Osteoblast (primary cell): ENCODE data around the gene LRP1B. TPM values are rescaled to one million over a fixed set of nuclear protein-coding genes. Genes with fewer than 3 reads are reported as not detected.

Source experiments
- DNase-seq: peaks from one replicate; pipeline ENCODE4 v3.0.0; 2011; ENCODE audit warnings: low spot score, mixed read lengths; ENCODE audit not compliant: insufficient read length; ENCODE audit errors: missing footprints
- H2AFZ ChIP-seq: 2 replicates; pipeline ENCODE4 v1.6.0; 2011; ENCODE audit warnings: mild to moderate bottlenecking, low read length
- H3K27ac ChIP-seq: 2 replicates; pipeline ENCODE4 v1.5.1; 2011; ENCODE audit warnings: mild to moderate bottlenecking, low read depth, low read length, moderate library complexity
- H3K27me3 ChIP-seq: 2 replicates; pipeline ENCODE4 v1.6.0; 2012; ENCODE audit warnings: mild to moderate bottlenecking, control low read depth, inconsistent platforms, low read length, moderate library complexity; ENCODE audit not compliant: insufficient read depth
- H3K36me3 ChIP-seq: 2 replicates; pipeline ENCODE4 v1.5.1; 2011; ENCODE audit warnings: mild to moderate bottlenecking, low read length, control low read depth, moderate library complexity; ENCODE audit not compliant: insufficient read depth
- H3K4me1 ChIP-seq: 2 replicates; pipeline ENCODE4 v1.5.1; 2011; ENCODE audit warnings: mild to moderate bottlenecking, low read length, control low read depth, moderate library complexity; ENCODE audit not compliant: insufficient read depth
- H3K4me2 ChIP-seq: 2 replicates; pipeline ENCODE4 v1.6.0; 2011; ENCODE audit warnings: mild to moderate bottlenecking, low read length; ENCODE audit not compliant: insufficient read depth
- H3K4me3 ChIP-seq: fragments of 200-600 bp; sonication (generic); 3 replicates; pipeline ENCODE4 v1.5.1; 2012; ENCODE audit warnings: mild to moderate bottlenecking, low read length, inconsistent platforms; ENCODE audit not compliant: insufficient read depth
- H3K79me2 ChIP-seq: 2 replicates; pipeline ENCODE4 v1.6.0; 2012; ENCODE audit warnings: mild to moderate bottlenecking, low read length, control low read depth, inconsistent platforms; ENCODE audit not compliant: insufficient read depth
- H3K9me3 ChIP-seq: 2 replicates; pipeline ENCODE4 v1.5.1; 2011; ENCODE audit warnings: low read depth, low read length, control low read depth
- H4K20me1 ChIP-seq: 2 replicates; pipeline ENCODE4 v1.6.0; 2012; ENCODE audit warnings: mild to moderate bottlenecking, low read length, control low read depth; ENCODE audit not compliant: insufficient read depth
- CTCF ChIP-seq: IDR thresholded peaks from 2 replicates; pipeline ENCODE4 v1.5.1; 2011; ENCODE audit warnings: mild to moderate bottlenecking, low read depth, low read length, moderate library complexity; ENCODE audit errors: extremely low read depth
- total RNA-seq: library from RNA; depleted of rRNA; stranded (reverse); fragments of >200 nt; gene quantifications from 2 replicates; pipeline ENCODE4 v1.2.3, GENCODE V29; 2012

LRP1B gene
- total RNA-seq, 1 donor: not detected

GRCh38 chr2:141242008-141242407 is 888.8 kb downstream of the LRP1B start:
- no peak overlapping the region for H3K4me2 ChIP-seq
- no peak for TF ChIP-seq CTCF
- H2AFZ ChIP-seq: no peak overlapping the region
- peaks cover 2% of the 10 kb centered on the region for H3K9me3 ChIP-seq
- H3K27ac ChIP-seq: no peak overlapping the region
- H3K4me3 ChIP-seq: no peak overlapping the region
- no peaks in the 10 kb centered on the region for H3K27me3 ChIP-seq
- H3K79me2 ChIP-seq: no peaks in the 10 kb centered on the region
- no peak for DNase-seq
- no peaks in the 10 kb centered on the region for H4K20me1 ChIP-seq
- H3K36me3 ChIP-seq: no peaks in the 10 kb centered on the region
- H3K4me1 ChIP-seq: no peaks in the 10 kb centered on the region

GRCh38 chr2:141226560-141226959 is 904.3 kb downstream of the LRP1B start:
- Histone ChIP-seq H3K4me3 (no peak overlapping the region), H3K36me3 (no peaks in the 10 kb centered on the region), H2AFZ (no peak overlapping the region), H3K27me3 (no peaks in the 10 kb centered on the region), H3K27ac (no peak overlapping the region), H3K9me3 (no peaks in the 10 kb centered on the region), H3K4me2 (no peak overlapping the region), H4K20me1 (no peaks in the 10 kb centered on the region), H3K79me2 (no peaks in the 10 kb centered on the region), H3K4me1 (no peaks in the 10 kb centered on the region)
- TF ChIP-seq CTCF: no peak
- DNase-seq: no peak

- DNase-seq: no peak
- Histone ChIP-seq H4K20me1 (no peaks in the 10 kb centered on the region), H3K4me1 (no peaks in the 10 kb centered on the region), H3K4me2 (no peak overlapping the region), H3K36me3 (no peaks in the 10 kb centered on the region), H3K79me2 (no peaks in the 10 kb centered on the region), H2AFZ (no peak overlapping the region), H3K4me3 (no peak overlapping the region), H3K9me3 (no peaks in the 10 kb centered on the region), H3K27me3 (no peaks in the 10 kb centered on the region), H3K27ac (no peak overlapping the region)
- TF ChIP-seq CTCF: no peak
Observed at GRCh38 chr2:141207036-141207385, 923.8 kb downstream of the LRP1B start.

GRCh38 chr2:141201016-141201565 is 929.7 kb downstream of the LRP1B start:
- Histone ChIP-seq H3K36me3 (no peaks in the 10 kb centered on the region), H3K9me3 (no peaks in the 10 kb centered on the region), H4K20me1 (no peaks in the 10 kb centered on the region), H2AFZ (no peak overlapping the region), H3K4me3 (no peak overlapping the region), H3K4me2 (no peak overlapping the region), H3K27ac (no peak overlapping the region), H3K4me1 (no peaks in the 10 kb centered on the region), H3K79me2 (no peaks in the 10 kb centered on the region), H3K27me3 (no peaks in the 10 kb centered on the region)
- DNase-seq: no peak
- TF ChIP-seq CTCF: no peak
